ENCODE data around the gene FAM168B.

FAM168B gene

GRCh38 chr2:131055169-131056065 lies 37.8 kb downstream of the FAM168B start:
- no peak for DNase-seq (ENCODE audit: low read depth in 2 of 2)

- DNase-seq (ENCODE audit: low read depth in 2 of 2): no peak
These were observed 38.8 kb downstream of the FAM168B start for GRCh38 chr2:131054488-131054887.

- DNase-seq (ENCODE audit: low read depth in 2 of 2): no peak
These were observed 40.5 kb downstream of the FAM168B start for GRCh38 chr2:131052741-131053263.

- no peak for DNase-seq (ENCODE audit: low read depth in 2 of 2)
These were observed 42.4 kb downstream of the FAM168B start for GRCh38 chr2:131050896-131051295.

GRCh38 chr2:131049150-131049718 lies 44.0 kb downstream of the FAM168B start:
- no peak for DNase-seq (ENCODE audit: low read depth in 2 of 2)

GRCh38 chr2:131048641-131049040 lies 44.6 kb downstream of the FAM168B start:
- DNase-seq (ENCODE audit: low read depth in 2 of 2): no peak

- DNase-seq (ENCODE audit: low read depth in 2 of 2): no peak
These were observed 45.2 kb downstream of the FAM168B start for GRCh38 chr2:131047920-131048560.

GRCh38 chr2:131046918-131047652 lies 46.2 kb downstream of the FAM168B start:
- DNase-seq (ENCODE audit: low read depth in 2 of 2): no peak

GRCh38 chr2:131046028-131046917 lies 47.0 kb downstream of the FAM168B start:
- no peak for DNase-seq (ENCODE audit: low read depth in 2 of 2)

GRCh38 chr2:131045286-131046027 lies 47.8 kb downstream of the FAM168B start:
- DNase-seq (ENCODE audit: low read depth in 2 of 2): no peak

- no peak for DNase-seq (ENCODE audit: low read depth in 2 of 2)
These were observed 48.5 kb downstream of the FAM168B start for GRCh38 chr2:131044757-131045150.

GRCh38 chr2:131044075-131044756 lies 49.0 kb downstream of the FAM168B start:
- DNase-seq (ENCODE audit: low read depth in 2 of 2): no peak

- DNase-seq (ENCODE audit: low read depth in 2 of 2): no peak
These were observed 49.8 kb downstream of the FAM168B start for GRCh38 chr2:131043199-131044074.

- DNase-seq (ENCODE audit: low read depth in 2 of 2): no peak
These were observed 51.0 kb downstream of the FAM168B start for GRCh38 chr2:131042148-131042775.

- no peak for DNase-seq (ENCODE audit: low read depth in 2 of 2)
These were observed 51.7 kb downstream of the FAM168B start for GRCh38 chr2:131041402-131042147.

- DNase-seq (ENCODE audit: low read depth in 2 of 2): no peak
These were observed 52.4 kb downstream of the FAM168B start for GRCh38 chr2:131040661-131041401.

All from stimulated activated CD4-positive, alpha-beta T cell treated with anti-CD3 and anti-CD28 coated beads, Interleukin-1b, Interleukin-23, amount 100 ng/mL, for 4 hours (primary cell).